Right lobe of liver (tissue), 6 donors: ENCODE data around the gene TXLNA. TPM values are rescaled to one million over a fixed set of nuclear protein-coding genes. Genes with fewer than 3 reads are reported as not detected.

Experiments
- ATAC-seq, 4 donors: fragments of 200-7000 bp; cut with Tn5 transposase; one replicate each; pipeline ENCODE4 v1.9.1; 2020; ENCODE audit warnings: mild to moderate bottlenecking in 4 of 4, moderate library complexity in 4 of 4
- DNase-seq, 3 donors: peaks; one replicate each; pipeline ENCODE4 v3.0.0-alpha.2; 2020
- H3K27ac ChIP-seq, 3 donors: fragments of 200-600 bp; one replicate each; pipeline ENCODE4 v1.8.0; 2022
- H3K27me3 ChIP-seq, 2 donors: fragments of 200-600 bp; one replicate each; pipeline ENCODE4 v1.8.0; 2022
- H3K36me3 ChIP-seq, 4 donors: fragments of 200-600 bp; sonication (generic) in 1 of 4; one replicate each; pipeline versions ENCODE4 v1.5.1 to v1.8.0; 2017 to 2022; ENCODE audit warnings: control low read depth in 1 of 4
- H3K4me1 ChIP-seq, 4 donors: fragments of 200-600 bp; sonication (generic) in 1 of 4; one replicate each; pipeline versions ENCODE4 v1.5.1 to v1.8.0; 2017 to 2022; ENCODE audit warnings: control low read depth in 1 of 4
- H3K4me3 ChIP-seq, 3 donors: fragments of 200-600 bp; one replicate each; pipeline ENCODE4 v1.8.0; 2022
- H3K9me3 ChIP-seq, 4 donors: fragments of 200-600 bp; sonication (generic) in 1 of 4; one replicate each; pipeline versions ENCODE4 v1.5.1 to v1.8.0; 2017 to 2022; ENCODE audit warnings: control low read depth in 1 of 4
- CTCF ChIP-seq, 4 donors: fragments of 200-600 bp in 3 of 4; fragments of 450-650 bp in 1 of 4; IDR thresholded peaks; one replicate each; pipeline versions ENCODE4 v1.5.1 to v1.8.0; 2016 to 2022; ENCODE audit warnings: antibody characterized with exemption in 4 of 4, mild to moderate bottlenecking in 2 of 4
- POLR2A ChIP-seq: fragments of 450-650 bp; IDR thresholded peaks from one replicate; pipeline ENCODE4 v1.6.1; 2017; ENCODE audit warnings: antibody characterized with exemption, mild to moderate bottlenecking
- WGBS: methylation state at CpG from one replicate; pipeline ENCODE4 v1.1.6; 2018; ENCODE audit warnings: low coverage, low lambda C conversion rate; ENCODE audit not compliant: insufficient coverage; ENCODE audit errors: missing lambda C conversion rate; 5-methylcytosine and 5-hydroxymethylcytosine counted together
- intact Hi-C, 2 donors: fragments of 100-400 bp; cut with DNase I; formaldehyde crosslinking; loops; one replicate each; pipeline versions ENCODE4 v1.11.2 to v1.14.1; 2022
- total RNA-seq, 6 experiments: library from RNA; depleted of rRNA in 2 of 6; stranded (reverse); fragments of >200 nt in 2 of 6; fragmentation: NEBNext Ultra II Directional in 3 of 6; extraction: Animal tissue kit (Norgen Biotek cat#: 25700) in 3 of 6; gene quantifications; one replicate each; pipeline versions ENCODE4 v1.1.0 to v1.2.4, GENCODE V29; 2016 to 2023
- donor health status: DM: no; HTN: yes; CAD: no.
- donor health status: DM: no; HTN: no; CAD: no.
- donor health status: DM: no; HTN: no; CAD: no.
- donor health status: DM: no; HTN: yes; CAD: no.
- donor health status: DM: no; HTN: yes; CAD: no.

TXLNA gene
- total RNA-seq, 6 experiments from 2014 or later, result 26.0 to 39.6 (median 33.5) TPM

- ATAC-seq, result no peak
- TF ChIP-seq POLR2A (no peak), CTCF (IDR thresholded peaks at IDR 0.05) (no peak)
- intact Hi-C loops, result no loop called here
- Histone ChIP-seq H3K27ac (no peak overlapping the region), H3K36me3 (peaks cover 22 to 77% (median 45%) of the 10 kb centered on the region in 4 donors), H3K4me3 (no peak overlapping the region), H3K4me1 (peaks cover 0 to 5% (median 1%) of the 10 kb centered on the region in 4 donors), H3K9me3 (no peaks in the 10 kb centered on the region), H3K27me3 (no peaks in the 10 kb centered on the region)
- 43% methylated on average over 2 of the region's 2 CpGs for WGBS
- no peak for DNase-seq
These were observed 7.0 kb downstream of the TXLNA start for GRCh38 chr1:32186491-32186890.

- Histone ChIP-seq H3K36me3 (peaks cover 25 to 83% (median 56%) of the 10 kb centered on the region in 4 donors), H3K9me3 (no peaks in the 10 kb centered on the region), H3K4me3 (no peak overlapping the region), H3K27me3 (no peaks in the 10 kb centered on the region), H3K4me1 (no peaks in the 10 kb centered on the region), H3K27ac (no peak overlapping the region)
- TF ChIP-seq CTCF (IDR thresholded peaks at IDR 0.05) (no peak), POLR2A (no peak)
- DNase-seq (no peak), ATAC-seq (no peak)
- WGBS, result 91% methylated on average over 1 of the region's 9 CpGs
- intact Hi-C loops, result no loop called here
These were observed 8.4 kb downstream of the TXLNA start for GRCh38 chr1:32187850-32188249.

- Histone ChIP-seq H3K9me3 (no peaks in the 10 kb centered on the region), H3K36me3 (peaks cover 38 to 96% (median 68%) of the 10 kb centered on the region in 4 donors), H3K4me1 (no peaks in the 10 kb centered on the region), H3K4me3 (no peak overlapping the region), H3K27me3 (no peaks in the 10 kb centered on the region), H3K27ac (no peak overlapping the region)
- DNase-seq, result no peak
- 71% methylated on average over 4 of the region's 8 CpGs for WGBS
- intact Hi-C loops, result no loop called here
- TF ChIP-seq CTCF (IDR thresholded peaks at IDR 0.05), result no peak
- no peak for TF ChIP-seq POLR2A
- no peak for ATAC-seq
These were observed 12.9 kb downstream of the TXLNA start for GRCh38 chr1:32192220-32192948.

- TF ChIP-seq CTCF (IDR thresholded peaks at IDR 0.05) (no peak), POLR2A (no peak)
- WGBS, result 100% methylated on average over 1 of the region's 6 CpGs
- DNase-seq (no peak), ATAC-seq (no peak)
- intact Hi-C loops, result no loop called here
- peaks cover 0 to 6% (median 3%) of the 10 kb centered on the region in 4 donors for H3K4me1 ChIP-seq
- H3K4me3 ChIP-seq, result no peak overlapping the region
- H3K9me3 ChIP-seq, result no peaks in the 10 kb centered on the region
- H3K36me3 ChIP-seq, result peaks cover 30 to 70% (median 49%) of the 10 kb centered on the region in 4 donors
- H3K27ac ChIP-seq, result no peak overlapping the region
- no peaks in the 10 kb centered on the region for H3K27me3 ChIP-seq
These were observed 15.5 kb downstream of the TXLNA start for GRCh38 chr1:32194984-32195383.
